Renal cortical epithelial cell (primary cell): ENCODE results near the gene RBM47. TPM values are rescaled to one million over a fixed set of nuclear protein-coding genes. Genes with fewer than 3 reads are reported as not detected.
A peak's percentile ranks its signal among the peaks of the same experiment; 100 is the strongest.
"Not testable (repeated sequence)": the region's sequence is repeated elsewhere in the genome, so short reads cannot be mapped to it uniquely, and the experiment has no call there.

ENCODE experiments used
- DNase-seq: peaks from one replicate; pipeline ENCODE4 v3.0.0-alpha.2; 2011; ENCODE audit warnings: low read depth
- total RNA-seq: library from RNA; depleted of rRNA; stranded (reverse); fragments of >200 nt; gene quantifications from 2 replicates; pipeline ENCODE4 v1.2.3, GENCODE V29; 2014

Gene RBM47
- total RNA-seq, 1 donor from 2014 or later: 196 TPM

DNA sequence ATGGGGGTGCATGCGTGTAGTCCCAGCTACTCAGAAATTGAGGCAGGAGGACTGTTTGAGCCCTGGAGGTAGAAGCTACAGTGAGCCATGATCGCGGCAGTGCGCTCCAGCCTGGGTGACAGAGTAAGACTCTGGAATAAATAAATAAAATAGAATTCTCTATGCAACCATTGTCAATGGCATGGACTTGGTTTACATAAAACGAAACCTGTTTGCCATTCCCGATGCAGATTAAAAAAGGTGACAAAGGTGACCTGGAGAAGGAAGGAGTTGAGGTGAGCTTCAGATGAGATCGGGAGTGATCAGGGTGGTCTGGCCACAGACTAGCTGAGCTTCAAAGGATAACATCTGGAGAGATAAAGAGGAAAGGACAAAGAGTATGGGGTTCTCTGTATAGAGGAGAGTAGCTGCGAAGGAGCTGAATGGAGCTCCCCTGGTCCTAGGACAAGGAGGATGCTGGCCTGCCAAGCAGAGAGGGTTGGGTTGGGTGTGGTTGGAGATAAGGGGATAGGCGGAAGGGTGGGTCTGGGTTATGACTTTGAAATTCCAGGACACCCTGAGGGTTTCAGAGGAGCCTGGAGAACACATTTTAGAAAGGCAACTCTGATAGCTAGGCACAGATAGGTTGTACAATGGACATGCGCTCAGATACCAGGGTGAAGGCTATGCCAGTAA, 98.6 kb downstream of the RBM47 start:
- no peak for DNase-seq

DNA sequence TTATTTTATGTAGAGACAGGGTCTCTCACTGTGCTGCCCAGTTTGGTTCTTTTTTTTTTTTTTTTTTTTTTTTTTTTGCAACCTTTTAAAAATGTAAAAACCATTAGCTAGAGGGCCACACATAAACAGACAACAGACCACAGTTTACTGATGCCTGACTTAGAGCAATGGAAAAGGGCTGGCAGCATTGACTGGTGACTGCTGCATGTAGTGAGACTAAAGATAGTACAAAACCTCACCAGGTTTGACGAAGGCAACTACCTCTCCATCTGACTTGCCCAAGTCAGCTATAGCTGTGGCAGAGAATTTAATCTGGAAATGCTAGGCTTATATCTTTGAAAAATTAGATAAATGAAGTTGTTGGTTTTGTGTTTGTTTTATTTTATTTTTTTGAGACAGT, 102.9 kb downstream of the RBM47 start:
- no peak for DNase-seq

DNA sequence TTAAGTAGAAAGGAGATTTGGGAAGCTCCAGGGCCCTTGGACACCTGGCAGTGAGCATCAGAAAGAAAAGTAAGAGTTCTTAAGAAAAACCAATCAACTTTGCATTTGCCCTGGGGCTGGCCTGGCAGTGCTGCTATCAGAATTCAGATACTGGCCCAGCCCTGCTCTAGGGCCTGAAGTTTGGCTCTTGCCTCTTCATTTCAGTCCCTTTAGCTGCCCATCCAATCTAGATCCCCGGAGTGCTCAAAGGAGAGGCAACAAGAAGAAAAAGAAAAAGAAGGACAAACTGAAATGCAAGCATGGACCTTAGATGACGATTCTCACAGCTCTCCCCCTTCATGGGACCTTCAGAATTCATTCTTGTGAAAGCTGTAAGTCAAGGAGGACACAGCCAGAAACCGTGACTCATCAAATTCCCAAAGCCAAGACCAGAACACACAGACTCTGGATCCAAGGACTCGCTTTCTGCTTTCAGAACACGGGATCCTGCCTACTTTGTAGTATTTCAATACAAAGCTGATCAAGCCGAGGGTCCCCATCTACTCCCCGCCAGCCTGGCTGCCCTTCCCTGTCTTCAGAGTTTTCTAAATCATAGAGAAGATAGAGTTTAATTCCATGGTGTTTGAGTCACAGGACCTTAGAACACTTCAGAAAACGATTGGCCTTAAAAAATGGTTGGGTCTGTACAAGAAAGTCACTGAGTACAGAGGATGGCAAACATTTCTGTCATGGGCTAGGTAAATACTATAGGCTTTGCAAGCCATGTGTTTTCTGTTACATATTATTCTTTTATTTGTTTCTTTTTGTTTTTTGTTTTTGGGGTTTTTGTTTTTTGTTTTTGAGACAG, 103.7 kb downstream of the RBM47 start:
- peak; percentile 97 for DNase-seq

DNA sequence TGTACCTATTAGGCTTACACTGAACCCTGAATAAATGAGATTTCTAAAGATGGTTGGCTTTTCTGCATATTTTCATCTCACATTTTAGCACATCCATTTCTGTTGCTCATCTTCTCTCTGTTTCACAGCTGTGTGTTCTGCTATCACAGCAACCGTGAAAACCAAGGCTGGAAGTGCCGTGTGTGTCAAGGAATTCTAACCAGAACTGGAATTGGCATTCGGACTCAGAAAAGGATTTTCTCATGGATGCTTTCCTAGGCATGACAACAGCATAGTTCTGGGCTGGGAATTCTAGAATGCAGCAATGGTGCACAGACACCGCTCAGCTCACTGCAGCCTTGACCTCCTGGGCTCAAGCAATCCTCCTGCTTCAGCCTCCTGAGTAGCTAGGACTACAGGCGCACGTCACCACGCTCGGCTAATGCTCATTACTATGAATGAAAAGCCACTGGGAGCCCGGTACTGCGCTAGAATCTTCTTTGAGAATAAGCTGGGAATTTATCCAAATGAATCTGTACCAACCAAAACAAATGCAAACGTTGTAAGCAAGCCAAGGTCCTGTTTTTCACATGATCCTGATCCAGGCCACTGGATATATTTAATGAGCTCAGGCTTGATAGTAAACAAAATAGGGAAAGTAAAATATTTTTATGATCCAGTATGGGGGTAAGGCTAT, 105.2 kb downstream of the RBM47 start:
- DNase-seq: no peak

DNA sequence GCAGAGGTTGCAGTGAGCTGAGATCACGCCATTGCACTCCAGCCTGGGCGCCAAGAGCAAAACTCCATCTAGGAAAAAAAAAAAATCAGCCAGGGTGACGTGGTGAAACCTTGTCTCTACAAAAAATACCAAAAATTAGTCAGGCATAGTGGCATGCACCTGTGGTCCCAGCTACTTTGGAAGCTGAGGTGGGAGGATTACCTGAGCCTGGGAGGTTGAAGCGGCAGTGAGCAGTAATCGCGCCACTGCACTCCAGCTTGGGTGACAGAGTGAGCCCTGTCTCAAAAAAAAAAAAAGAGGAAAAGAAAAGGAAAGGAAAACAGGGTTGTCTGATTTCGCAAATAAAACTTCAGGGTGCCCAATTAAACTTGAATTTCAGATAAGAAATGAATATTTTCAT, 106.1 kb downstream of the RBM47 start:
- no peak for DNase-seq

DNA sequence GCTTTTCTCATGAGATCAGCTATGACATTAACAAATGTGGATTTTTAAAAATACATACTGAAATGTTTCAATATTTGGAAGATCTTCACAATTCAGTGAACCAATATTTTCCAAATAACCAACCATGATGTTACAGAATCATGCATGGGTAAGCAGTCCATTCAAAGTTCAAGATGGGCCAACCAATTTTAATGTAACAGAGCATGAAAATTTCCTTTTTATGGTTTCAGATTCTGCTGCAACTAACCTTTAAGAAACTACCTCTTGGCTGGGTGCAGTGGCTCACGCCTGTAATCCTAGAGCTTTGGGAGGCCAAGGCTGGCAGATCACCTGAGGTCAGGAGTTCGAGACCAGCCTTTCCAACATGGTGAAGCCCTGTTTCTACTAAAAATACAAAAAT, 107.7 kb downstream of the RBM47 start:
- DNase-seq: no peak

DNA sequence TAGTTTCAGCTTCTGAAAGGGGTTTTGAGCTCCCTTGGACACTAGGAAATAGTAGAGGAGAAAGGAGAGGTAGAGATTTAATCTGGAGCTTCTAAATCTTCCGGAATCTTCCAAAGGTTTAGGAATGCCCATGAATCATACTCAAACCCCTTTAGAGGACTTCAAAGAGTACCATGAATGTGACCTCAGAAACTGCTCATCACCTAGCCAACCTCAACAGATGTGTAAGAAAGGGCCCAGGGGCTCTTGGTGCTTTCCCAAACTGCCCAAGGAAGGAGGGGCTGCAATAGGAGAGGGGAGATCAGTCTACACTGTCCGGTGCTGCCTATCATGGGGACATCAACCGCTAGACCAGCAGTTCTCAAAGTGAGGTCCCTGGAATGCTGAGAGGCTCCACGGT, 109.1 kb downstream of the RBM47 start:
- DNase-seq: no peak

DNA sequence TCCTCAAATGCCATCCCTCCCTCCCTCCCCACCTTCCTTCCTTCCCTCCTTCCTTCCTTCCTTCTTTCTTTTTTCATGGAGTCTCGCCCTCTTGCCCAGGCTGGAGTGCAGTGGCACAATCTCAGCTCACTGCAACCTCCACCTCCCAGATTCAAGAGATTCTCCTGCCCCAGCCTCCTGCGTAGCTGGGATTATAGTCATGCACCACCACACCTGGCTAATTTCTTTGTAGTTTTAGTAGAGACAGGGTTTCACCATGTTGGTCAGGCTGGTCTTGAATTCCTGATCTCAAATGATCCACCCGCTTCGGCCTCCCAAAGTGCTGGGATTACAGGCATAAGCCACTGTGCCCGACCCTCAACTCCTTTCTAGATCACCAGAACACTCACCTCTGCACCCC, 112.6 kb downstream of the RBM47 start:
- DNase-seq: not testable (repeated sequence)

DNA sequence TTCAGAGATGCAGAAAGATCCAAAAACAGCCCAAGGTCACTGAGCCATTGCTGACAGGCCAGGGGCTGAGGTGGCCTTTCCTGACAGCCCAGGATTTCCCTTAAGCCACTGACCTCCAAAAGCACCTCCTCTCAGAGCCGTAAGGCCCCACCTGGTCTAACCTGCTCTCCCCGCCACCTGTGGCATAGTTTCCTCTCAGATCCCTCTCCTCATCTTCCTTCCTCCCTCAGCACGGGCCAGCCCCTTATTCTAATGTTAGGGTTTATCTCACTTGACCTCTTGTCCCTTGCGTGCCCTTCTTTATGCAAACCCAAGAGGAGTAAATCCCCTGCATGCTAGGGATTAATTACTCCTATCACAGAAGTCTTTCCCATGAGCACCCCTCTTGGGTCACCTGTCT, 113.0 kb downstream of the RBM47 start:
- DNase-seq: no peak

DNA sequence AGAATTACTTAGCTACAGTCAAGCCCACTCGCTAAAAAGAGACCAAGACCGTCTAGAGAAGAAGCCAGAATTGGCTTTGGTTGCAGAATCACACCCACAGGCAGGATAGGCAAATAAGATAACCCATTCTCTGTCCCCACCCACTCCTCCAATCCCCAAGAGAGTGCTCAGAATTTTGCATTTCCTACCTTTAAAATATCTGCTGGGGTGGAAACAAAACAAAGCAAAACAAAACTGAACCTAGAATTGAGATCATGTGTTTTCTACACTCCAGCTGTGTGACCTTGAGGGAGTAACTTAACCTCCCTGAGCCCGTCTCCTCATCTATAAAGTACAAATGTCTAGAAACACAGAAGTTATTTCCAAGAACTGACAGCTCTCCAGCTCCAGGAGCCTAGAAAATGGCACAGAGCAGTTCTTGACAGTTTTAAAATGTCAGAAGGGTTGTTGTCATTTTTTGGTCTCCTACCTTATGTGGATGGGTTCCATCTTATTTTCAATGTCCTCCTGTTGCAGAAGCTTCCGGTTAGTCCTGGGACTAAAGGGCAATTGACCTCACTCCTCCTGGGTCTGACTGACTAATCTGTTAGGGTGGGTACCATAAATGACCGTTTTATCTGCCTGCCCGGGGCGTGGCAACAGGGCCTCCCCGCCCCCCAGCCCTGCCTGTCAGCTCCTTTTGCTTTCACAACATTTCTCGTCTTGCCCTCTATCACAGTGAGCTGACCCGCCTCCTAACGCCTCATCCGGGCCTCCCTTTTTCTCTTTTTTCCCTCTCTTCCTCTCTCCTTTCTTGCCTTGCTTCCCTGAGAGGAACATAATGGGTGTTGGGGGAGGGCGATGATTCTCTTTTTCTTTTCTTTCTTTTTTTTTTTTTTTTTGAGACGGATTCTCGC, 114.0 kb downstream of the RBM47 start:
- DNase-seq: peak; percentile 78

DNA sequence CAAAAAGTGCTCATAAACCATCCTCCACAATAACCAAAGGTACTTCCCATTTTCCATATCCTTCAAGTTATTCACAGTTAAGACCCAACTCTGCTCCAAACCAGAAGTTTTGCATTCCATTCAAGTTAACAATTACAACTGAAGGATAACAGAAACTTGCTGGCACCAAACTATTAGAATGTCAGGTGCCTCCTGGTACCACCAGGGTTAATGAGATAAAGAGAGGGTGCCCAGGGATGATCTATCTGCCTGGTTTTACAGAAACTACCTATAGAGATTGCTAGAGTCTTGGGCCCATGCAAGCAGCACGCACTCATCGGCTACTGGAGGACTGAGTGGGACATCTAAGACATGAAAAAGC, 114.6 kb downstream of the RBM47 start:
- DNase-seq: peak; percentile 90

DNA sequence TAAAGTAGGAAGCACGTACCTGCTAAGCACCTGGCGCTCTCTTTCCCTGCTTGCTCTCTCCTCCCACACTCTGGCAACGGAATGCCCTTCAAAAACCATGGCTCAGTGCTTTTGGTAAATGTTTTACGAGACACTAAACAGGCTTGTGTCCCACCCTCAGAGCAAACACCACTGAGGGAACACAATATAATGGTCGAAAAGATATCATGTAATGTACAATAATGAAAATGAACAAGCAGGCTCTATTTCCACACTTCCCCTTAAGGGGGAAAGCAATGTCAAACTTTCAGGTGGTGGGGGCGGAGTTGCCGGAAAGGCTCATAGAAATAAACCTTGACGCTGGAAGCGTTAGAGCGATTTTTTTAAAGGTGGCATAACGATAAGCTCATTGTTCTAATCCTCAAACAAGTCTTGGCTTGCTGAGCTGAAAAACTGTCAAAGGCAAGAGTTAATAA, 115.1 kb downstream of the RBM47 start:
- peak; percentile 87 for DNase-seq

DNA sequence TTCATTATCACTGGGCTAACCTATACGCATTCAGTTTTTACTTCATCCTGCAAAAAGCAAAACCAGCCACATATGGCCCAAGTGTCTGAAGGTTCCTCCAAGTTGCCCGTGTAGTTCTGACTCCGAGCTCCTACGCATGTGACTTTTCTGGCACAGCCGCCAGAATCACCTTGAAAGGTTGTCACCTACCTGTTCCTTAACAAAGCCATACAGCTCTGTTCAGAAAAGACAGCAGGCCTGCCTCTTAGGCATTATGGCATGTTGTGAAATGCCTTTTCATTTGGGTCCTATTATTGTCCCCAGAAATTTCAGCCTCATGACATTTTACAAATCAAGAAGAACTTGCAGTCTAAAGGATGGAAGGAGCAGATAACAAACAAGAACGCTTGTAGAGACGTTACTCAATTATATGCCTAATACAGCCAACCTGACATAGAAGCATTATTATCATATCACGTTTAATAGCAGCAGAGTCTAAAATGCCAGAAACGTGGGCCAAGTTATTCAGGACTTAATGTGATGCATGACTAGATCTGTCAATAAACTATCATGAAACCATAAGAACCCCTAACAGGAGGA, 118.5 kb downstream of the RBM47 start:
- DNase-seq: no peak

DNA sequence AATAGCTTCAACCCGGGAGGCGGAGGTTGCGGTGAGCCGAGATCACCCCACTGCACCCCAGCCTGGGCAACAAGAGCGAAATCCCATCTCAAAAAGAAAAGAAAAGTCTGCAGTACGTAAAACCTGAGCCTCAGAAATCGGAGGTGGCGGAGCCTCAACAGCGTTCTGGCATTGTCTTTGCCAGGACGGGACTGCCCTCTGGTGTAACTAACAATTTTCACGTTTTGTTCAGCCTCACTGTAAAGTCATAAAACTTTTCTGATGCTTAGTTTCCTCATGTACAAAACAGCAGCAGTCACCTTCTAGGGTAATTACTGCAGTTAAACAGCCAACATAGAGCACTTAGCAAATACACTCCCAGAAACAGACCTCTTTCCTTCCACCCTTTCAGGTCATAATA, 121.7 kb downstream of the RBM47 start:
- DNase-seq: peak; percentile 36

DNA sequence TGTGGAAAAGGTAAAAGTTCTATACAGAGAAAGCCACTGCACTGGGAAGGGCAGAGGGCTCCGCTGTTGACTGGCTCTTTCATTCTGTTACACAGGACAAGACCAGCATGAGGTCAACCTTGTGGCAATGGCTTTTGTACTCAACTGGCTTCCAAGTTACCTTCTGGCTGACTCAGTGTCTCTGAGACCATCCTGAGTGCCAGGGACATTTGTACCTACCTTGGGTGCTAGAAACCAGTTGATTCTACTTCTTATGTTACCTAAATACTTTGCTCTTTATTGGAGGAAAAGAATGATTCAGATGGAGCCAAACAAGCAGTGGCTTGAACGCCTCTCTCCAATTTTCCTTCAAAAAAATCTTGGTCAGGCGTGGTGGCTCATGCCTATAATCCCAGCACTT, 123.2 kb downstream of the RBM47 start:
- DNase-seq: peak; percentile 47

DNA sequence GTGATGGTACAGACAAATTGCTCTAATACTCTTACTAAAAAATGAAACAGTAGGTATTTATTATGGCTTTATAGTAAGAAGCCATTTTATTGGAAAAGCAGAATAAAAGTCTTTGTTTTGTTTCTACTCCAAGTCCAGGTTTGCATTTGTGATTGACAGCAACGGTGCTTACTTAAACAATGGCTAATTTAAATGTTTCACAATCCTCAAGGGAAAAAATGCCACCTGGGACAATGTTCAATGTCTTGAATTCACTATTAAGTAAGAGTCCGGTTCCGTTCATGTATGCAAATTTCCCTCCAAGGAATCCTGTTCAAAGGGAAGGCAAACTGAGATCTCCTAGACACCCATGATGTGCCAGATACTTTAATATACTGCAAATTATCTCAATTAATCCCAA, 123.6 kb downstream of the RBM47 start:
- DNase-seq: peak; percentile 88

DNA sequence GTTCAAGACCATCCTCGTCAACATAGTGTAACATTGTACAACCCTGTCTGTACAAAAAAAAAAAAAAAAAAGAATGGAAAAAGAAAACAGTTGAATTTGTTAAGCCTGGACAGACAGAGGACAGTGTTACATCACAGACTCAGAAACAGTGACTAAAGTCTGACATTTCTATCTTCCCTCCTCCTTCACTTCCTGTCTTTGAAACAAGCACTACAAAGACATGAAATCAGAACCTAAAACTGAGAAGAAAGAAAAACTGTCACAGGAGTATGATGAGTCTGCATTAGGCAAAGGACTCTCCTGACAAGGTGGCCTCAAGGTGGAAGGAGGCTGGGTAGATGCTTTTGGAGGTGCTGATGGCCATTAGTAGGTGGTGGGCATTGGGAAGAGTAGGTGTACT, 126.7 kb downstream of the RBM47 start:
- DNase-seq: peak; percentile 45

DNA sequence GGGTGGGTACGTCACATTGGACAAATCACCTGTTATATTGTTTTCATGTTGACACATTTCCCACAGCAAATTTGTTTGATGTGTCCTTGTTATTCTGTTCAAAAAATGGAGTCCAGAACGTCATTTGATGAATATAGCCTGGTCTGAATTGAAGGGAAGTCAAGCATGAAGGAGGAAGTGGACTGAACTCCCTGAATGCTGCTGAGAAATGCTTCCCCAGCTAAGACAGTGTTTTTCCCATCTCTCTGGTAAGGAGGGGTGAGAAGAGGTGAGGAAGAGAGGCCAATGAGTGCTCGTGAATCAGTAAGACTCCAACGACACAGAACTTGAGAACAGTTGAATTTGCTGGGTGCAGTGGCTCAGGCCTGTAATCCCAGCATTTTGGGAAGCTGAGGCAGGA, 127.4 kb downstream of the RBM47 start:
- DNase-seq: peak; percentile 42

DNA sequence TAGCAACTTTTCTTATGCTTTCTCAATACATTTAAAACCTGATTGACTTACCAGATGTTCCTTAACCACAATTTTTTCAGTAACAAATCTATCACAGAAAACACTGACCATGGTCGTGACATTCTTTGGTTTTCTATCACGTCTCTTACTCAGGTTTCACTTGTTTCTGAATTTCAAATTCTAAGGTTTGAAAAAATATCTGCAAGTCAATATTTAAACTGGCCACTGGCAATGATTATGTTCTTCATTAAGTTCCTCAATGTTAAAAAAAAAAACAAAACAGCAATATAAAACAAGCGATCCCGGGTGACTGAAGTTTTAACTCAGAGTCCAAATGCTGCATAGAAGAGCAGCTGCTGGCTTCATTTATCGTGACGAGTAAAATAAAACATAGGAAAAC, 128.9 kb downstream of the RBM47 start:
- peak; percentile 94 for DNase-seq

DNA sequence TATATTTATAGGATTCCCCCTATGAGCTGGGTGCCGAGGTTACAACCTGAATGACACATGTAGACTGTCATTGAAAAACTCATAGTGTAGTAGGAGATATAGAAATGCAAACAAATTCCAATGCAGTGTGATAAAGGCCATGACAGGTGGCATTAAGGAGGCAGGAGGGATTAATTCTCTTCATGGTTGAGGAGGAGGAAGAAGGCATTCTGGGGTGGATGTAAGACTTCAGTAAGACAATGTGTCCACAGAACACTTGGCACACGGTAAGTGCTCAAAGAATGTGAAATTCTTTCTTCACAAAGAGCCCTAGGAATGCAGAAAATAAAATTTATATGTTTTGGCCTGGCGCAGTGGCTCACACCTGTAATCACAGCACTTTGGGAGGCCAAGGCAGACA, 136.5 kb downstream of the RBM47 start:
- peak; percentile 60 for DNase-seq

DNA sequence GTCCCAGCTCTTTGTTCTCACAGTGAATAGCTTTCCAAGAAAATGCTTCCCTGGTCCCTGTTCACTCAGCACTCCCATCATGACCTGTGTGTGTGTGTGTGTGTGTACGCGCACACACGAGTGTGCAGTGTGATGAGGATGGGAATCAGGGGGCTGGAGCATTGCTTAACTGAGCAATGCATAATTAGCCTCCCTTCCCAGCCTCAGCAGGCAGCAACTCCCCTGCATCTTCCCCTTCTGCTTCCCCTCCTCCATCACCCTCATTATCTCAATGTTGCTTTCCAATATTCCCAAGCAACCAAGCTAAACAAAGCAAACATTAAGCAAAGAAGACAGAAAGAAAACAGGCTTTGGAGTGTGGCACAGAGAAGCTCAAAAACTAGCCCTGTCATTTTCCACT, 137.0 kb downstream of the RBM47 start:
- DNase-seq: peak; percentile 77
